HepG2 (cell line): ENCODE data around the gene TMEM164.

Source experiments
- MAX ChIP-seq: IDR thresholded peaks from 2 replicates; pipeline ENCODE4 v1.6.1; 2012; ENCODE audit warnings: inconsistent platforms
- MBNL3 ChIP-seq: fragments of 250-450 bp; sonication (Bioruptor Pico); conservative IDR thresholded peaks from 2 replicates; pipeline ENCODE4 v1.8.0; 2022; ENCODE audit warnings: mild to moderate bottlenecking, inconsistent platforms
- POLR2A ChIP-seq, 2 experiments: IDR thresholded peaks; 2 replicates each; pipeline ENCODE4 v1.6.1; 2011; ENCODE audit warnings: low read depth in 2 of 2, low read length in 2 of 2, mild to moderate bottlenecking in 1 of 2, moderate library complexity in 1 of 2; ENCODE audit not compliant: insufficient read depth in 1 of 2
- SMC3 ChIP-seq: IDR thresholded peaks from 2 replicates; pipeline ENCODE4 v1.6.1; 2011; ENCODE audit warnings: low read length, improper control_type of control experiment
- YY1 ChIP-seq: IDR thresholded peaks from 2 replicates; pipeline ENCODE4 v1.6.1; 2011; ENCODE audit warnings: low read length, low read depth, moderate library complexity, mild to moderate bottlenecking; ENCODE audit not compliant: insufficient read depth, insufficient replicate concordance

- TF ChIP-seq MBNL3 (CRISPR knock-in tag), result no peak
- TF ChIP-seq YY1, result no peak
- no peak for TF ChIP-seq POLR2A (IDR thresholded peaks at IDR 0.05; ENCODE audit: insufficient read depth in 1 of 2, low read depth in 2 of 2, low read length in 2 of 2)
- no peak for TF ChIP-seq MAX
- TF ChIP-seq SMC3, result no peak
Observed at GRCh38 chrX:110066488-110067225, 63.7 kb downstream of the TMEM164 start.
